HCT116 (cell line): ENCODE measurements around the gene DMD. TPM values are rescaled to one million over a fixed set of nuclear protein-coding genes. Genes with fewer than 3 reads are reported as not detected.

Experiments
- ATAC-seq: fragments of 200-7000 bp; cut with Tn5 transposase; 2 replicates; pipeline ENCODE4 v1.9.1; 2020; ENCODE audit warnings: mild to moderate bottlenecking, moderate library complexity
- BruUV-seq: library from RNA; stranded (reverse); fragments of 400-500 nt; replicated peaks from 2 replicates; lab custom pipeline; 2021; lab: Mats Ljungman, UMichigan
- CTCF ChIA-PET: fragments of 300-600 bp; sonication (Branson Sonifier 250); formaldehyde crosslinking; loops from one replicate; lab custom pipeline; 2021; ENCODE audit warnings: antibody characterized with exemption; lab: Charles Lee
- POLR2A ChIA-PET: fragments of 300-600, 350-600 bp; sonication (Branson Sonifier 250); formaldehyde crosslinking; loops from one replicate; lab custom pipeline; 2021; ENCODE audit warnings: antibody characterized with exemption; lab: Charles Lee
- RAD21 ChIA-PET, 2 experiments: fragments of 300-600 bp; sonication (Branson Sonifier 250); formaldehyde crosslinking; loops; one replicate each; lab custom pipeline; 2023; ENCODE audit warnings: low total read pairs in 2 of 2; ENCODE audit not compliant: uncharacterized antibody in 2 of 2, unreplicated experiment in 2 of 2, low non-redundant PET in 1 of 2; lab: Charles Lee
- DNase-seq: peaks from one replicate; pipeline ENCODE4 v3.0.0-alpha.2; 2010; ENCODE audit warnings: low read depth, low spot score
- H2AFZ ChIP-seq: fragments of 200-600 bp; shearing (Covaris generic), sonication (generic); 2 replicates; pipeline ENCODE4 v1.6.1; 2017; ENCODE audit warnings: low read depth, mixed run types, mixed read lengths, antibody characterized with exemption, low read length; ENCODE audit not compliant: poor library complexity, severe bottlenecking
- H3K27ac ChIP-seq: 2 replicates; pipeline ENCODE4 v1.5.1; 2012; ENCODE audit warnings: low read depth, low read length
- H3K27me3 ChIP-seq: fragments of 200-600 bp; sonication (generic); 2 replicates; pipeline ENCODE4 v1.6.1; 2016; ENCODE audit warnings: mixed run types, low read length, mixed read lengths; ENCODE audit not compliant: insufficient read depth
- H3K36me3 ChIP-seq, 2 experiments: fragments of 200-500 bp in 1 of 2; fragments of 200-600 bp in 1 of 2; sonication (Bioruptor generic) in 1 of 2; sonication (generic) in 1 of 2; 2 replicates each; pipeline versions ENCODE4 v1.5.1 to v1.6.1; 2014 to 2016; ENCODE audit warnings: low read length in 2 of 2, inconsistent platforms in 1 of 2, mixed read lengths in 1 of 2, mixed run types in 1 of 2; ENCODE audit not compliant: insufficient read depth in 2 of 2, control insufficient read depth in 1 of 2
- H3K4me1 ChIP-seq, 2 experiments: fragments of 200-600 bp in 1 of 2; sonication (generic) in 1 of 2; 2 replicates each; pipeline versions ENCODE4 v1.5.1 to v1.6.1; 2012 to 2017; ENCODE audit warnings: low read length in 2 of 2, inconsistent platforms in 1 of 2, mild to moderate bottlenecking in 1 of 2, mixed read lengths in 1 of 2, mixed run types in 1 of 2, moderate library complexity in 1 of 2; ENCODE audit not compliant: insufficient read depth in 2 of 2, control insufficient read depth in 1 of 2
- H3K4me2 ChIP-seq: fragments of 200-600 bp; sonication (generic); 2 replicates; pipeline ENCODE4 v1.6.1; 2017; ENCODE audit warnings: mixed run types, low read length, mixed read lengths
- H3K4me3 ChIP-seq, 2 experiments: fragments of 200-600 bp in 1 of 2; sonication (generic) in 1 of 2; replicated peaks in 1 of 2; 2 replicates each; pipeline ENCODE4 v1.5.1; 2011 to 2016; ENCODE audit warnings: low read length in 2 of 2, control low read depth in 1 of 2, low read depth in 1 of 2, mild to moderate bottlenecking in 1 of 2, mixed read lengths in 1 of 2, mixed run types in 1 of 2
- H3K79me2 ChIP-seq: fragments of 200-600 bp; sonication (generic); 2 replicates; pipeline ENCODE4 v1.6.1; 2017; ENCODE audit warnings: mild to moderate bottlenecking, mixed run types, low read length, moderate library complexity, mixed read lengths; ENCODE audit not compliant: insufficient read depth
- H3K9ac ChIP-seq: fragments of 200-600 bp; sonication (generic); 2 replicates; pipeline ENCODE4 v1.6.1; 2016; ENCODE audit warnings: low read length, mixed read lengths
- H3K9me2 ChIP-seq: fragments of 200-600 bp; sonication (generic), shearing (Covaris generic); 2 replicates; pipeline ENCODE4 v1.6.1; 2017; ENCODE audit warnings: mixed run types, mild to moderate bottlenecking, moderate library complexity; ENCODE audit not compliant: insufficient read depth
- H3K9me3 ChIP-seq, 2 experiments: fragments of 200-500 bp in 1 of 2; fragments of 200-600 bp in 1 of 2; sonication (Bioruptor generic) in 1 of 2; sonication (generic) in 1 of 2; 2 replicates each; pipeline ENCODE4 v1.6.1; 2014 to 2017; ENCODE audit warnings: low read length in 2 of 2, mixed read lengths in 2 of 2, inconsistent platforms in 1 of 2, low read depth in 1 of 2, mild to moderate bottlenecking in 1 of 2, mixed run types in 1 of 2, moderate library complexity in 1 of 2; ENCODE audit not compliant: control insufficient read depth in 1 of 2, insufficient read depth in 1 of 2
- H4K20me1 ChIP-seq: fragments of 200-600 bp; sonication (generic), shearing (Covaris generic); 2 replicates; pipeline ENCODE4 v1.6.1; 2017; ENCODE audit warnings: mixed run types, mild to moderate bottlenecking, moderate library complexity; ENCODE audit not compliant: insufficient read depth
- CBX3 ChIP-seq: IDR thresholded peaks from 2 replicates; pipeline ENCODE4 v1.6.1; 2012; ENCODE audit warnings: low read depth
- CEBPB ChIP-seq: IDR thresholded peaks from 2 replicates; pipeline ENCODE4 v1.6.1; 2012; ENCODE audit warnings: low read depth
- EGR1 ChIP-seq: IDR thresholded peaks from 2 replicates; pipeline ENCODE4 v1.6.1; 2012; ENCODE audit warnings: low read depth
- ELF1 ChIP-seq: IDR thresholded peaks from 2 replicates; pipeline ENCODE4 v1.6.1; 2012; ENCODE audit warnings: low read depth, borderline replicate concordance
- EZH2 ChIP-seq: fragments of 200-600 bp; sonication (generic); IDR thresholded peaks from 2 replicates; pipeline ENCODE4 v1.6.1; 2017; ENCODE audit warnings: antibody characterized with exemption, mixed run types
- JUND ChIP-seq: IDR thresholded peaks from 2 replicates; pipeline ENCODE4 v1.6.1; 2012
- POLR2A ChIP-seq: IDR thresholded peaks from 2 replicates; pipeline ENCODE4 v1.7.0; 2011; ENCODE audit warnings: borderline replicate concordance; ENCODE audit not compliant: insufficient read depth, insufficient read length; ENCODE audit errors: extremely low read depth
- POLR2AphosphoS5 ChIP-seq: IDR thresholded peaks from 2 replicates; pipeline ENCODE4 v1.6.1; 2011; ENCODE audit warnings: mild to moderate bottlenecking, low read depth, low read length, moderate library complexity
- SIN3A ChIP-seq: IDR thresholded peaks from 2 replicates; pipeline ENCODE4 v1.6.1; 2012; ENCODE audit warnings: low read depth
- SP1 ChIP-seq: IDR thresholded peaks from 2 replicates; pipeline ENCODE4 v1.6.1; 2012; ENCODE audit warnings: low read depth
- SRF ChIP-seq: IDR thresholded peaks from 2 replicates; pipeline ENCODE4 v1.6.1; 2012; ENCODE audit warnings: low read depth
- TCF7L2 ChIP-seq: IDR thresholded peaks from 2 replicates; pipeline ENCODE4 v1.7.0; 2011; ENCODE audit warnings: borderline replicate concordance, inconsistent platforms; ENCODE audit not compliant: insufficient read depth, insufficient read length; ENCODE audit errors: extremely low read depth
- YY1 ChIP-seq: IDR thresholded peaks from 2 replicates; pipeline ENCODE4 v1.6.1; 2011; ENCODE audit warnings: low read length, low read depth, moderate library complexity, mild to moderate bottlenecking; ENCODE audit not compliant: insufficient replicate concordance; ENCODE audit errors: extremely low read depth
- ZFX ChIP-seq: fragments of 450-650 bp; IDR thresholded peaks from 2 replicates; pipeline ENCODE4 v1.6.1; 2017
- ZNF274 ChIP-seq: fragments of 200-500 bp; sonication (Bioruptor generic); IDR thresholded peaks from 2 replicates; pipeline ENCODE4 v1.6.1; 2014; ENCODE audit warnings: mild to moderate bottlenecking, low read depth, low read length, inconsistent platforms
- intact Hi-C: fragments of 100-400 bp; cut with micrococcal nuclease; formaldehyde crosslinking; loops from 2 replicates; pipeline ENCODE4 v1.10.0; 2022
- total RNA-seq: library from RNA; stranded (reverse); gene quantifications from one replicate; pipeline ENCODE4 v1.2.1, GENCODE V29; 2021; ENCODE audit not compliant: unreplicated experiment

DMD gene
- total RNA-seq, 1 experiment from 2014 or later, result 0.05 TPM

- no peak overlapping the region for H3K4me3 ChIP-seq
- no peaks in the 10 kb centered on the region for H4K20me1 ChIP-seq
- H3K9me2 ChIP-seq, result no peaks in the 10 kb centered on the region
- H2AFZ ChIP-seq, result no peak overlapping the region
- no peak for ATAC-seq
- RAD21 ChIA-PET, result no interaction called here
- no peak for TF ChIP-seq SP1
- TF ChIP-seq ZFX, result no peak
- TF ChIP-seq, all 23 proteins: peak for 0
- no peaks in the 10 kb centered on the region for H3K79me2 ChIP-seq
- H3K27ac ChIP-seq, result no peak overlapping the region
- intact Hi-C loops, result no loop called here
- H3K4me1 ChIP-seq, result no peaks in the 10 kb centered on the region
- H3K9me3 ChIP-seq, result no peaks in the 10 kb centered on the region
- H3K36me3 ChIP-seq, result no peaks in the 10 kb centered on the region
- no TSS peak for BruUV-seq
- no peak overlapping the region for H3K9ac ChIP-seq
- DNase-seq, result no peak
- CTCF ChIA-PET, result no interaction called here
- H3K4me2 ChIP-seq, result no peak overlapping the region
- H3K27me3 ChIP-seq, result no peaks in the 10 kb centered on the region
- POLR2A ChIA-PET, result no interaction called here
These were observed 943.1 kb downstream of the DMD start for GRCh38 chrX:32268207-32268606.

GRCh38 chrX:32267796-32268195 lies 943.6 kb downstream of the DMD start:
- BruUV-seq, result no TSS peak
- RAD21 ChIA-PET, result no interaction called here
- ATAC-seq, result no peak

More at GRCh38 chrX:32267796-32268195, 943.6 kb downstream of the DMD start:
- Histone ChIP-seq H2AFZ (no peak overlapping the region), H3K4me2 (no peak overlapping the region), H3K9me2 (no peaks in the 10 kb centered on the region), H3K4me3 (no peak overlapping the region), H3K27ac (no peak overlapping the region), H4K20me1 (no peaks in the 10 kb centered on the region), H3K9ac (no peak overlapping the region), H3K9me3 (no peaks in the 10 kb centered on the region), H3K27me3 (no peaks in the 10 kb centered on the region), H3K36me3 (no peaks in the 10 kb centered on the region), H3K79me2 (no peaks in the 10 kb centered on the region), H3K4me1 (no peaks in the 10 kb centered on the region)
- ChIA-PET CTCF (no interaction called here), POLR2A (no interaction called here)
- intact Hi-C loops, result no loop called here
- no peak for DNase-seq
- TF ChIP-seq JUND (no peak), ELF1 (no peak), ZNF274 (no peak), SIN3A (no peak), ZFX (no peak), TCF7L2 (no peak), POLR2A (no peak), CBX3 (no peak), SRF (no peak), POLR2AphosphoS5 (no peak), YY1 (no peak), EGR1 (no peak), EZH2 (no peak), CEBPB (no peak)
